Stimulated activated CD8-positive, alpha-beta memory T cell treated with anti-CD3 and anti-CD28 coated beads, Interleukin-7, amount 100 ng/mL, for 48 hours (primary cell): ENCODE data around the gene VSX1.

ENCODE experiments used
- DNase-seq, 2 donors: peaks; one replicate each; pipeline ENCODE4 v3.0.0-alpha.2; 2020; ENCODE audit warnings: low read depth in 1 of 2; ENCODE audit errors: extremely low read depth in 1 of 2

The VSX1 gene

GRCh38 chr20:25042531-25043498 is 39.1 kb downstream of the VSX1 start:
- peak in 1 of 2 donors; percentile 13 for DNase-seq

- no peak for DNase-seq
These were observed 40.0 kb downstream of the VSX1 start for GRCh38 chr20:25041813-25042530.

- DNase-seq, result no peak
These were observed 41.5 kb downstream of the VSX1 start for GRCh38 chr20:25040438-25040831.

- no peak for DNase-seq
These were observed 42.1 kb downstream of the VSX1 start for GRCh38 chr20:25039697-25040437.

GRCh38 chr20:25038591-25039015 is 43.3 kb downstream of the VSX1 start:
- DNase-seq, result no peak

- DNase-seq, result no peak
These were observed 43.9 kb downstream of the VSX1 start for GRCh38 chr20:25038103-25038410.

- no peak for DNase-seq
These were observed 44.4 kb downstream of the VSX1 start for GRCh38 chr20:25037288-25038102.

GRCh38 chr20:25036331-25036936 is 45.5 kb downstream of the VSX1 start:
- DNase-seq, result no peak

GRCh38 chr20:25035921-25036320 is 46.0 kb downstream of the VSX1 start:
- no peak for DNase-seq

- no peak for DNase-seq
These were observed 48.0 kb downstream of the VSX1 start for GRCh38 chr20:25033924-25034300.

GRCh38 chr20:25033265-25033923 is 48.5 kb downstream of the VSX1 start:
- DNase-seq, result no peak

GRCh38 chr20:25032478-25033264 is 49.3 kb downstream of the VSX1 start:
- DNase-seq, result no peak

- no peak for DNase-seq
These were observed 49.9 kb downstream of the VSX1 start for GRCh38 chr20:25032065-25032477.

GRCh38 chr20:25031241-25031640 is 50.7 kb downstream of the VSX1 start:
- DNase-seq, result no peak

- DNase-seq, result no peak
These were observed 51.2 kb downstream of the VSX1 start for GRCh38 chr20:25030649-25031207.

- DNase-seq, result no peak
These were observed 51.8 kb downstream of the VSX1 start for GRCh38 chr20:25030007-25030648.

GRCh38 chr20:25025986-25026605 is 55.8 kb downstream of the VSX1 start:
- DNase-seq, result no peak
